ENCODE results near the gene RRP8. TPM values are rescaled to one million over a fixed set of nuclear protein-coding genes. Genes with fewer than 3 reads are reported as not detected.

The RRP8 gene
- total RNA-seq, 1 experiment from 2014 or later: 17.4 TPM

DNA sequence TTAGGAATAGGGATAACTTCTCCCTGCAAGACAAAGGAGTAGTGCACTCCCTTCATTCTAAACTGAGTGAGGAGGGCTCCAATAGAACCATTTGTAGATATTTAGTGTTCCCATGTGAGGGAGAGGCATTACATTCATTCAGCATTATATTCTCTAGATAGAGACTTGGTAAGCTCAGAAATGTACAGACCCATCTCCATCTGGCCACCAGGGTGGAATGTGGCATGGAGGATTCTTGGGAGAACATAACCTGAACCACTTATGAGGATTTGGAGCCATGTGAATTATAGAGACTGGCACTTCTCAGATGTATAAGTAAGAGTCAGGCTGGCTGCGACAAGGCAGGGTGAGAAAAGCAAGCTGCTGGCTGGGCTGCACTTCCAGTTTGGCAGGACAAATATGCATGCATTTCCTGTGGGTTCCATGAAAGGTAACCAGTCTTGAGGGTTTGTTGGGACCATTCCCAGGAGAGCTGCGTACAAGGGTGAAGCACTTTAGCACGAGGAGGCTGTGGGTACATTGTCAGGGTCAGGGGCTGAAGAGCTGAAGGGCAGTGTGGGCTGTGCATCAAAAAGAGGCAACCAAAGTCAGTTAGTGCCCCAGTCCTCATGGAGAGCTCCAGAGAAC lies 9.2 kb downstream of the RRP8 start:
- H3K9me3 Mint-ChIP-seq (ENCODE audit: low read depth, unreplicated experiment): no peaks in the 10 kb centered on the region
- CTCF ChIA-PET: no interaction called here
- no peaks in the 10 kb centered on the region for H3K27me3 Mint-ChIP-seq (ENCODE audit: unreplicated experiment)
- H3K36me3 Mint-ChIP-seq (ENCODE audit: insufficient read depth, unreplicated experiment): peaks cover 10% of the 10 kb centered on the region
- H3K4me1 Mint-ChIP-seq (ENCODE audit: low read depth, unreplicated experiment): no peaks in the 10 kb centered on the region
- H3K4me3 Mint-ChIP-seq (ENCODE audit: low read depth, unreplicated experiment): no peak overlapping the region
- no peak overlapping the region for H3K27ac Mint-ChIP-seq (ENCODE audit: unreplicated experiment)
- TF ChIP-seq, protein P1, sequence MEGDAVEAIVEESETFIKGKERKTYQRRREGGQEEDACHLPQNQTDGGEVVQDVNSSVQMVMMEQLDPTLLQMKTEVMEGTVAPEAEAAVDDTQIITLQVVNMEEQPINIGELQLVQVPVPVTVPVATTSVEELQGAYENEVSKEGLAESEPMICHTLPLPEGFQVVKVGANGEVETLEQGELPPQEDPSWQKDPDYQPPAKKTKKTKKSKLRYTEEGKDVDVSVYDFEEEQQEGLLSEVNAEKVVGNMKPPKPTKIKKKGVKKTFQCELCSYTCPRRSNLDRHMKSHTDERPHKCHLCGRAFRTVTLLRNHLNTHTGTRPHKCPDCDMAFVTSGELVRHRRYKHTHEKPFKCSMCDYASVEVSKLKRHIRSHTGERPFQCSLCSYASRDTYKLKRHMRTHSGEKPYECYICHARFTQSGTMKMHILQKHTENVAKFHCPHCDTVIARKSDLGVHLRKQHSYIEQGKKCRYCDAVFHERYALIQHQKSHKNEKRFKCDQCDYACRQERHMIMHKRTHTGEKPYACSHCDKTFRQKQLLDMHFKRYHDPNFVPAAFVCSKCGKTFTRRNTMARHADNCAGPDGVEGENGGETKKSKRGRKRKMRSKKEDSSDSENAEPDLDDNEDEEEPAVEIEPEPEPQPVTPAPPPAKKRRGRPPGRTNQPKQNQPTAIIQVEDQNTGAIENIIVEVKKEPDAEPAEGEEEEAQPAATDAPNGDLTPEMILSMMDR (IDR thresholded peaks at IDR 0.05; ENCODE audit: unreplicated experiment): no peak
- no peak for DNase-seq
- intact Hi-C loops (cut with micrococcal nuclease; ENCODE audit: unreplicated experiment): no loop called here
- BruUV-seq (replicated peaks): no TSS peak

DNA sequence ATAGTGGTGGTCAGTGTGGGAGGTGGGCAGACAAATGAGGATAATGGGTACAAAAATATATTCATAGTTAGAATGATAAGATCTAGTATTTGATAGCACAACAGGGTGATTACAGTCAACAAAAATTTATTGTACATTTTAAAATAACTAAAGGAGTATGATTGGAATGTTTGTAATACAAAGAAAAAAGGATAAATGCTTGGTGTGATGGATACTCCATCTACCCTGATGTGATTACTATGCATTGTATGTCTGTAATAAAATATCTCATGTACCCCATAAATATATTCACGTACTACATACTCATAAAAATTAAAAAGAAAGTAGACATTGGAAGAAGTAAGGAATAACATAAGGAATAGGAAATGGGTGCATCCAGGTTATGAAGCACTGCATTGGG lies 15.4 kb downstream of the RRP8 start:
- no TSS peak for BruUV-seq (replicated peaks)
- H3K36me3 Mint-ChIP-seq (ENCODE audit: insufficient read depth, unreplicated experiment): no peaks in the 10 kb centered on the region
- H3K27ac Mint-ChIP-seq (ENCODE audit: unreplicated experiment): no peak overlapping the region
- DNase-seq: no peak
- H3K4me3 Mint-ChIP-seq (ENCODE audit: low read depth, unreplicated experiment): no peak overlapping the region
- CTCF ChIA-PET: interaction anchor here (1.0 kb wide), 1 partner anchor 18 kb away, joined by 3 read pairs; no protein-coding TSS in a partner anchor
- no peaks in the 10 kb centered on the region for H3K27me3 Mint-ChIP-seq (ENCODE audit: unreplicated experiment)
- intact Hi-C loops (cut with micrococcal nuclease; ENCODE audit: unreplicated experiment): no loop called here
- H3K4me1 Mint-ChIP-seq (ENCODE audit: low read depth, unreplicated experiment): no peaks in the 10 kb centered on the region
- TF ChIP-seq, protein P1 (IDR thresholded peaks at IDR 0.05; ENCODE audit: unreplicated experiment): no peak
- peaks cover 5% of the 10 kb centered on the region for H3K9me3 Mint-ChIP-seq (ENCODE audit: low read depth, unreplicated experiment)

DNA sequence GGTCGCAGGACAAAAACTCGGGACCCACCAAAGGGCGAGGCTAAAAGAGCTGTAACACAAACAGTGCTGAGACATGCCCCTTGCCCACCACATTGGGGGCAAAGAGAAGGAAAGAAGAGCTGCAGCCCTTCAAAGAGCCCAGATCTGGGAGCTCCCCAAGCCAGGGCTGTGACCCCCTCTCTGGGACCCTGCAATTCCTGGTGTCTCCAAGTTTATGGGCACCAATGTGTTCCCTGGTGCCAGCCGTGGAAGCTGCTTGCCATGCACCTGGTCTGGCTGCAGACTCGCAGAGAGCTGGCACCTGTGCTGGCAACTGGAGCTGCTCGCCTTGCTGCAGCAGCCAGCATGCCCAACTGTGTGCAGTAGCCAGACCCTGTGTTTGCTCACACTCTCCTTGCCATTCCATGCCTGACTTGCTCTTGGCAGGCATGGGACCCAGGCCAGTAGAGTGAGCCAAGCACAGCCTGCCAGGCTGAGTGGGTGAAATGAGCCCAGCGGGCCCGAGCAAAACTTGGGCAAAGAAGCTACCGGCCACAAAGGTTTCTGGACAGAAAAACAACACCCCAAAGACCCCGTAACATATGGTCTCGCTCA lies 16.0 kb downstream of the RRP8 start:
- CTCF ChIA-PET: interaction anchor here (1.0 kb wide), 1 partner anchor 18 kb away, joined by 3 read pairs; no protein-coding TSS in a partner anchor
- intact Hi-C loops (cut with micrococcal nuclease; ENCODE audit: unreplicated experiment): no loop called here
- Mint-ChIP-seq H3K27me3 (ENCODE audit: unreplicated experiment) (no peaks in the 10 kb centered on the region), H3K9me3 (ENCODE audit: low read depth, unreplicated experiment) (peaks cover 8% of the 10 kb centered on the region), H3K27ac (ENCODE audit: unreplicated experiment) (no peak overlapping the region), H3K4me1 (ENCODE audit: low read depth, unreplicated experiment) (no peaks in the 10 kb centered on the region), H3K36me3 (ENCODE audit: insufficient read depth, unreplicated experiment) (no peaks in the 10 kb centered on the region), H3K4me3 (ENCODE audit: low read depth, unreplicated experiment) (no peak overlapping the region)
- TF ChIP-seq, protein P1 (IDR thresholded peaks at IDR 0.05; ENCODE audit: unreplicated experiment): no peak
- no TSS peak for BruUV-seq (replicated peaks)
- no peak for DNase-seq

DNA sequence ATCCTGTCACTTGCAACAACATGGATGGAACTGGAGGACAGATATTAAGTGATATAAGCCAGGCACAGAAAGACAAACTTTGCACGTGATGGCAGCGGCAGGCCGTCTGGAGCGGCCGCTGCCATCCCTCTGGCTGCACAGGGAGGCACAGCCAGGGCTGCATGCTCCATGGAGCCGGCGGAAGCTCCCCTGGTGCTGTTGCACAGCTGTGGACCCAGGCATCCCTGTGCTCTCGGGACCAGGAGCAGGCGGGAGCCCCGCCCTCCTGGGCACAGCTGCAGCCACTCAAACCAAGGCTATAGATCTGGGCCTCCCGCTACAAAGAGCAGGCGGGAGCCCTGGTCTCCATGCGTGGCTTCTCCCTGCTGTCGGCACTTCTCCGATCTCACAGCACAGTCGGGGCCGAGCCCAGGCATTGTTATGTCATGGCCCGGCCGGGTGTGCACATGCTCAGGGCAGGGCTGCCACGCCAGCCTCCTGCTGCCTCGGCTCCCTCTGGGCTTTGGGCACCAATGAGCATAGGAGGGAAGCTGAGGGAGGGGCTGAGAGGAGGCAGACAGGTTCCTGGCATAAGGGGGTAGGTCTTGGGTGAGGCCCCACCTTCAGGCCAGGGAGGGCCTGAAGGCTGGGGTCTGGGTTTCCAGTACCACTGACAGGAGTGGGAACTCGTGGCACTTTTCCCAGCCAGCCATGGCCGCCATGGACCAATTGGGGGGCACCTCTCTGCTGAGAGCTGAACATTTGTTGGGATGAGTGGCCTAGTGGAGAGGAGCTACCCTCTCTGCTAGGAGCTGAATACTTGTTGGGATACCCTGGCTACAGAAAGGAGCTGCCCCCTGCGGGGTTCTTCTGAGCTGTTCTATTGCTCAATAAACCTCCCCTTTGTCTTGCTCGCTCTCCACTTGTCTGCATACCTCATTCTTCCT lies 16.7 kb downstream of the RRP8 start:
- no peaks in the 10 kb centered on the region for H3K4me1 Mint-ChIP-seq (ENCODE audit: low read depth, unreplicated experiment)
- H3K36me3 Mint-ChIP-seq (ENCODE audit: insufficient read depth, unreplicated experiment): peaks cover 7% of the 10 kb centered on the region
- intact Hi-C loops (cut with micrococcal nuclease; ENCODE audit: unreplicated experiment): no loop called here
- BruUV-seq (replicated peaks): no TSS peak
- TF ChIP-seq, protein P1 (IDR thresholded peaks at IDR 0.05; ENCODE audit: unreplicated experiment): no peak
- CTCF ChIA-PET: interaction anchor here (1.0 kb wide), 1 partner anchor 17 kb away, joined by 3 read pairs; no protein-coding TSS in a partner anchor
- peaks cover 8% of the 10 kb centered on the region for H3K9me3 Mint-ChIP-seq (ENCODE audit: low read depth, unreplicated experiment)
- no peaks in the 10 kb centered on the region for H3K27me3 Mint-ChIP-seq (ENCODE audit: unreplicated experiment)
- no peak overlapping the region for H3K4me3 Mint-ChIP-seq (ENCODE audit: low read depth, unreplicated experiment)
- H3K27ac Mint-ChIP-seq (ENCODE audit: unreplicated experiment): no peak overlapping the region
- no peak for DNase-seq

Measured in Calu3 (cell line).